CD4-positive, alpha-beta T cell treated with Interleukin-12 subunit alpha and Interleukin-12 subunit beta, for 1 hour (primary cell): ENCODE results near the gene BUB1B.

Experiments
- DNase-seq: peaks from one replicate; pipeline ENCODE4 v3.0.0-alpha.2; 2020

Gene BUB1B

GRCh38 chr15:40192942-40193341 lies 32.1 kb downstream of the BUB1B start:
- DNase-seq, result no peak

GRCh38 chr15:40197434-40197833 lies 36.6 kb downstream of the BUB1B start:
- peak; percentile 10 for DNase-seq

- no peak for DNase-seq
Observed at GRCh38 chr15:40198355-40199085, 37.7 kb downstream of the BUB1B start.

GRCh38 chr15:40204100-40204499 lies 43.2 kb downstream of the BUB1B start:
- no peak for DNase-seq

GRCh38 chr15:40217166-40217824 lies 56.4 kb downstream of the BUB1B start:
- DNase-seq, result peak; percentile 81

- no peak for DNase-seq
Observed at GRCh38 chr15:40219801-40220200, 58.9 kb downstream of the BUB1B start.

GRCh38 chr15:40222131-40222530 lies 61.3 kb downstream of the BUB1B start:
- no peak for DNase-seq

GRCh38 chr15:40226736-40227135 lies 65.9 kb downstream of the BUB1B start:
- DNase-seq, result no peak

GRCh38 chr15:40229316-40229715 lies 68.4 kb downstream of the BUB1B start:
- no peak for DNase-seq

- no peak for DNase-seq
Observed at GRCh38 chr15:40229956-40230355, 69.1 kb downstream of the BUB1B start.

- no peak for DNase-seq
Observed at GRCh38 chr15:40232625-40233070, 71.8 kb downstream of the BUB1B start.

- DNase-seq, result no peak
Observed at GRCh38 chr15:40233727-40234577, 73.1 kb downstream of the BUB1B start.

- DNase-seq, result no peak
Observed at GRCh38 chr15:40234783-40235182, 73.9 kb downstream of the BUB1B start.

- DNase-seq, result no peak
Observed at GRCh38 chr15:40235201-40235885, 74.5 kb downstream of the BUB1B start.

- DNase-seq, result peak; percentile 7
Observed at GRCh38 chr15:40238532-40239403, 77.9 kb downstream of the BUB1B start, which contains the start of gene PAK6. TSS of gene PAK6 (plus strand) at chr15:40239063. CDS start at chr15:40264786, 25,723 bp downstream.

GRCh38 chr15:40239404-40239692 lies 78.5 kb downstream of the BUB1B start:
- no peak for DNase-seq

GRCh38 chr15:40239693-40240618 lies 79.1 kb downstream of the BUB1B start:
- DNase-seq, result no peak

GRCh38 chr15:40240619-40241221 lies 79.9 kb downstream of the BUB1B start:
- DNase-seq, result no peak

- no peak for DNase-seq
Observed at GRCh38 chr15:40241269-40242212, 80.7 kb downstream of the BUB1B start.
